Measurements from ENCODE around the gene FOXO3B. TPM values are rescaled to one million over a fixed set of nuclear protein-coding genes. Genes with fewer than 3 reads are reported as not detected.
"Not testable (repeated sequence)": the region's sequence is repeated elsewhere in the genome, so short reads cannot be mapped to it uniquely, and the experiment has no call there.

The FOXO3B gene
- total and polyA plus RNA-seq, 2 donors from 2014 or later = 0.49 to 3.0 TPM

DNA sequence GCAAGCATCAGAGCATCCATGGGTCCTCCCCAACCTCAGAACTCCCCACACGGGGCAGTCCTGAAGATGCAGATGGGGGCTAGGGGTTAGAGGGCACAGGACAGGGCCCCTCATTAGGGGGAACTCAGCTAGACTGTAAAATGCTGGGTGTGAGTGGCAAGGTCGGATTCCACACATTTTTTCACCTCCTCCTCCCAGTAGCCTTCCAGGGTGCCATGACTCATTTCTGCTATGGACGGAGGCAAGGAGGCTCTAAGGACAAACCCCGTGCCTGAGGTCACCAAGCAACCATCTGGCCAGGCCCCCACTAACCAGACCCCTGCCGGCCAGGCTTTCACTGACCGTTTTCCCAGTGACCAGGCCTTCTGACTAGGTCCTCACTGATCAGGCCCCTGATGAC lies 39.0 kb downstream of the FOXO3B start:
- intact Hi-C loops (cut with DNase I); H3K36me3 ChIP-seq (ENCODE audit: control insufficient read depth in 2 of 3, insufficient read depth in 3 of 3, low read length in 3 of 3); FAIRE-seq: not testable (repeated sequence)

DNA sequence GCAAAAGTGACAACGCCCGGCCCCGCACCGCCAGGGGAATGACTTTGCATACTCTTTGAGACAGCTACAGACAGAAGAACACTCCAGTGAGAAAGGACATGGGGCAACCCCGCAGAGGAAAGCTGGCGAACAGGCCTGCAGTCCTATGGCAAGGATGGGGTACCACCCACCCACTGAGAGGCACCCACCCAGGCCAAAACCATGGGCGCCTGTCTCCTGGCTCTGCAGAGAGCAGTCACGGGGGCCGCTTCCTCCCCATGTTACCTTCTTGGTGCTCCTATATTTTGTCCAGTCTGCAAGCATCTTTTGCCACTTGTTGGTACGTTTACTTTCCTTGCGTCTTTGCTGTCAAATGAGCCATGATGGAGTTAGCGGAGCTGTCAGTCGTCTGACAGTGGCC lies 43.8 kb downstream of the FOXO3B start:
- H3K9ac ChIP-seq (ENCODE audit: low read length in 3 of 3); H3K9me3 ChIP-seq (ENCODE audit: control insufficient read depth in 2 of 3, insufficient read depth in 1 of 3, low read length in 3 of 3); H3K27ac ChIP-seq (ENCODE audit: low read depth in 2 of 2, low read length in 2 of 2); FAIRE-seq; H3K4me3 ChIP-seq (ENCODE audit: low read length in 3 of 3); H3K27me3 ChIP-seq (ENCODE audit: control insufficient read depth, insufficient read depth, low read length); intact Hi-C loops (cut with DNase I); H3K36me3 ChIP-seq (ENCODE audit: control insufficient read depth in 2 of 3, insufficient read depth in 3 of 3, low read length in 3 of 3); H3K4me1 ChIP-seq (ENCODE audit: control insufficient read depth in 2 of 3, insufficient read depth in 2 of 3, low read depth in 1 of 3, low read length in 3 of 3): not testable (repeated sequence)
- peak in 1 of 5 donors; percentile 24 for DNase-seq

More for the DNA sequence above, 39.0 kb downstream of the FOXO3B start:
- not testable (repeated sequence) for H3K4me3 ChIP-seq (ENCODE audit: low read length in 3 of 3); H3K27me3 ChIP-seq (ENCODE audit: control insufficient read depth, insufficient read depth, low read length); H3K9ac ChIP-seq (ENCODE audit: low read length in 3 of 3); H3K4me1 ChIP-seq (ENCODE audit: control insufficient read depth in 2 of 3, insufficient read depth in 2 of 3, low read depth in 1 of 3, low read length in 3 of 3); H3K27ac ChIP-seq (ENCODE audit: low read depth in 2 of 2, low read length in 2 of 2); DNase-seq; H3K9me3 ChIP-seq (ENCODE audit: control insufficient read depth in 2 of 3, insufficient read depth in 1 of 3, low read length in 3 of 3)

DNA sequence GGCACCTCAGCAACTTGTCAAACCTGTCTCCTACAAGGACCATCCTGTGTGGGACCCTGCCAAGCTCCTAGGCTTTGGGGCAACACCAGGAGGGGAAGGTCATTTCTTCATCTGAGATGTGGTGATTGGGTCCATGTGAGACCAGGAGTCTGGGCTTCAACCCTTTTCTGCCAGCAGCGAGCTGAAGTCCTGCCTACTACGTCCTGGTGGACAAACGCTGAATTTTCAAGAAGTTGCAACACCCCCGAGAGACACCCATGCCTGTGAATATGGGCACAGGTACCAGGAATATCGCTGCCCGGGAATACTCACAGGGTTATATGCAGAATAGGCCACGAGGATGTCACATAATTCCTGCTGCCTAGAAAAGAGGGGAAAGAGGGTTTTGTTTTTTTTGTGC lies 45.9 kb downstream of the FOXO3B start:
- FAIRE-seq; H3K27me3 ChIP-seq (ENCODE audit: control insufficient read depth, insufficient read depth, low read length); intact Hi-C loops (cut with DNase I): not testable (repeated sequence)

DNA sequence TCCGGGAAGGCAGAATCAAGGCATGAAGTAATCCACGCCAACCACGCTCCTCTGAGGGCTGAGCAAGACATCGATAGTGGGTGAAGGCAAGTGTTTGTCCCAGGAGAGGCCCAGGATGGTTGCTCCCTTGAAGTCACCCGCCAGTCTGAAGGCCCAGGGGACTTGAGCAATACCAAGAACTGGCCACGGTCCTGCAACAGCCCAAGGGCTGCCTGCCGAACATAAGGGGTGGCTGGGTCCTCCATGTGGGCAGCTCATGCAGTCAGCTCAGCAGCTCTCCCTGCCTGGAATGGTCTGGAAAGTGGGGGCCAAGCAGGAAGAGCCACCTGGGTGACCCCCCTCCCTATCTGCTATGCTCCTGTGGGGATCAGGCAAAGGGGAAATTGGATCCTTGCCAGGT lies 46.3 kb downstream of the FOXO3B start:
- H3K4me1 ChIP-seq (ENCODE audit: control insufficient read depth in 2 of 3, insufficient read depth in 2 of 3, low read depth in 1 of 3, low read length in 3 of 3); FAIRE-seq; H3K27me3 ChIP-seq (ENCODE audit: control insufficient read depth, insufficient read depth, low read length); H3K4me3 ChIP-seq (ENCODE audit: low read length in 3 of 3); H3K27ac ChIP-seq (ENCODE audit: low read depth in 2 of 2, low read length in 2 of 2); DNase-seq; H3K36me3 ChIP-seq (ENCODE audit: control insufficient read depth in 2 of 3, insufficient read depth in 3 of 3, low read length in 3 of 3); H3K9me3 ChIP-seq (ENCODE audit: control insufficient read depth in 2 of 3, insufficient read depth in 1 of 3, low read length in 3 of 3); H3K9ac ChIP-seq (ENCODE audit: low read length in 3 of 3); intact Hi-C loops (cut with DNase I): not testable (repeated sequence)

More for the DNA sequence above, 45.9 kb downstream of the FOXO3B start:
- H3K36me3 ChIP-seq (ENCODE audit: control insufficient read depth in 2 of 3, insufficient read depth in 3 of 3, low read length in 3 of 3); H3K9ac ChIP-seq (ENCODE audit: low read length in 3 of 3); H3K4me1 ChIP-seq (ENCODE audit: control insufficient read depth in 2 of 3, insufficient read depth in 2 of 3, low read depth in 1 of 3, low read length in 3 of 3); H3K9me3 ChIP-seq (ENCODE audit: control insufficient read depth in 2 of 3, insufficient read depth in 1 of 3, low read length in 3 of 3); H3K4me3 ChIP-seq (ENCODE audit: low read length in 3 of 3); DNase-seq; H3K27ac ChIP-seq (ENCODE audit: low read depth in 2 of 2, low read length in 2 of 2): not testable (repeated sequence)

DNA sequence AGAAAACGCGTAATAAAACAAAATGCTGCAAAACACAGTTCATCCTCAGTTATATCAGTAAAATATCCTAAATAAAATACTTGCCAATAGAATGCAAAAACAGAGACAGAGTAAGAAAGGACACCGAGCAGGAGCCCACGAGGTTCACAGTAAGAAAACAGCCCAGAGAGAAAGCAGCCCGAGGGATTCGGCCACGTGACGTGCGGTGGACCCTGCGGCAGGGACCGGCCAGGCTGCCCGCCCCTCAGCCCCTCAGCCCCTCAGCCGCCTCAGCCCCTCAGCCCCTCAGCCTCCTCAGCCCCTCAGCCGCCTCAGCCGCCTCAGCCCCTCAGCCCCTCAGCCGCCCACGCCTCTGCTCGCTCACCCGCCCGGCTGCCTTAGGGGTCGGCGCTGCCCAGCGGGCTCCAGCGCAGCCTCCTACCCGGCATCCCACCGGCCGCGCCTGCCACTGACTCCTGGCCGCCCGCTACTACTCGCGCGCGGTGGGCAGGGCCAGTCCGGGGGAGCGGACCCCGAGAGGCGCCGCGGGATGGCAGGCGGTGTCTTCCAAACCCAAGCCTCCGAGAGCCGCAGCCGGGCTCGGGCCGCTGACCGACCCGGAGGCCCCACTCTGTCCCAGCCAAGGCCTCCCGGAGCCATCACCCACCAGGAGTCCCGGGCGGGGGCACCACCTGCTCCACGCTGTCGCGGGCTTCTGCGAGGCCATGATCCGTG lies 47.4 kb downstream of the FOXO3B start:
- not testable (repeated sequence) for H3K4me3 ChIP-seq (ENCODE audit: low read length in 3 of 3); H3K27me3 ChIP-seq (ENCODE audit: control insufficient read depth, insufficient read depth, low read length); FAIRE-seq

More for the DNA sequence above, 47.4 kb downstream of the FOXO3B start:
- intact Hi-C loops (cut with DNase I); H3K4me1 ChIP-seq (ENCODE audit: control insufficient read depth in 2 of 3, insufficient read depth in 2 of 3, low read depth in 1 of 3, low read length in 3 of 3); H3K9ac ChIP-seq (ENCODE audit: low read length in 3 of 3); H3K27ac ChIP-seq (ENCODE audit: low read depth in 2 of 2, low read length in 2 of 2); H3K36me3 ChIP-seq (ENCODE audit: control insufficient read depth in 2 of 3, insufficient read depth in 3 of 3, low read length in 3 of 3); H3K9me3 ChIP-seq (ENCODE audit: control insufficient read depth in 2 of 3, insufficient read depth in 1 of 3, low read length in 3 of 3): not testable (repeated sequence)
- DNase-seq = peak in 4 of 5 donors; percentile 21 to 55 (median 40)

Other genes with a start within 250 kb of the FOXO3B start
- gene LGALS9C, start 205.5 kb downstream of the FOXO3B start, total RNA-seq = not detected
- not detected for gene LGALS9C, start 205.5 kb downstream of the FOXO3B start, polyA plus RNA-seq (ENCODE audit: insufficient read depth, low read depth, low replicate concordance)
- gene TBC1D28, start 37.9 kb downstream of the FOXO3B start, total RNA-seq = not detected
- not detected for gene TBC1D28, start 37.9 kb downstream of the FOXO3B start, polyA plus RNA-seq (ENCODE audit: insufficient read depth, low read depth, low replicate concordance)
- not detected for gene FBXW10, start 61.7 kb upstream of the FOXO3B start, total RNA-seq
- gene FBXW10, start 61.7 kb upstream of the FOXO3B start, polyA plus RNA-seq (ENCODE audit: insufficient read depth, low read depth, low replicate concordance) = not detected
- gene TVP23B, start 98.9 kb upstream of the FOXO3B start, total RNA-seq = 35.3 TPM
- gene TVP23B, start 98.9 kb upstream of the FOXO3B start, polyA plus RNA-seq (ENCODE audit: insufficient read depth, low read depth, low replicate concordance) = 20.9 TPM
- gene PRPSAP2, start 175.8 kb upstream of the FOXO3B start, total RNA-seq = 30.6 TPM
- 32.0 TPM for gene PRPSAP2, start 175.8 kb upstream of the FOXO3B start, polyA plus RNA-seq (ENCODE audit: insufficient read depth, low read depth, low replicate concordance)